PC-9 (cell line): ENCODE data around the gene ATAD3C.

ENCODE experiments used
- EZH2 ChIP-seq: fragments of 200-600 bp; sonication (generic); IDR thresholded peaks from 2 replicates; pipeline ENCODE4 v1.8.0; 2017; ENCODE audit warnings: antibody characterized with exemption, low read depth
- TF ChIP-seq, protein P1 (sequence below): fragments of 200-600 bp; sonication (generic); conservative IDR thresholded peaks from 2 replicates; pipeline ENCODE4 v1.6.1; 2017; ENCODE audit warnings: mixed run types, antibody characterized with exemption, mild to moderate bottlenecking, moderate library complexity

DNA sequence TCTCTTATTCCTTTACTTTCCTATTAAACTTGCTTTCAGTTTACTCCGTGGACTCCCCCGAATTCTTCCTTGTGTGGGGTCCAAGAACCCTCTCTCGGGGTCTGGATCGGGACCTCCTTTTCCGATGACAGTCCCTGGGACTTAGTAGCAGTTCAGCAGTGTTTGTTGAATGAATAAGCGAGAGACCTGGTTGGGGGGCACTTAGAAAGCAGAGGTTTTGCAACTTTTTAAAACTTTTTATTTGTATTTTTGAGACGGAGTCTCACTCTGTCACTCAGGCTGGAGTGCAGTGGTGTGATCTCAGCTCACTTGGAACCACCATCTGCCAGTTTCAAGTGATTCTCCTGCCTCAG lies 26.3 kb upstream of the ATAD3C start:
- TF ChIP-seq, protein P1, sequence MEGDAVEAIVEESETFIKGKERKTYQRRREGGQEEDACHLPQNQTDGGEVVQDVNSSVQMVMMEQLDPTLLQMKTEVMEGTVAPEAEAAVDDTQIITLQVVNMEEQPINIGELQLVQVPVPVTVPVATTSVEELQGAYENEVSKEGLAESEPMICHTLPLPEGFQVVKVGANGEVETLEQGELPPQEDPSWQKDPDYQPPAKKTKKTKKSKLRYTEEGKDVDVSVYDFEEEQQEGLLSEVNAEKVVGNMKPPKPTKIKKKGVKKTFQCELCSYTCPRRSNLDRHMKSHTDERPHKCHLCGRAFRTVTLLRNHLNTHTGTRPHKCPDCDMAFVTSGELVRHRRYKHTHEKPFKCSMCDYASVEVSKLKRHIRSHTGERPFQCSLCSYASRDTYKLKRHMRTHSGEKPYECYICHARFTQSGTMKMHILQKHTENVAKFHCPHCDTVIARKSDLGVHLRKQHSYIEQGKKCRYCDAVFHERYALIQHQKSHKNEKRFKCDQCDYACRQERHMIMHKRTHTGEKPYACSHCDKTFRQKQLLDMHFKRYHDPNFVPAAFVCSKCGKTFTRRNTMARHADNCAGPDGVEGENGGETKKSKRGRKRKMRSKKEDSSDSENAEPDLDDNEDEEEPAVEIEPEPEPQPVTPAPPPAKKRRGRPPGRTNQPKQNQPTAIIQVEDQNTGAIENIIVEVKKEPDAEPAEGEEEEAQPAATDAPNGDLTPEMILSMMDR = no peak
- no peak for TF ChIP-seq EZH2
